Liver (tissue), 9 donors: ENCODE results near the gene AKT1S1. TPM values are rescaled to one million over a fixed set of nuclear protein-coding genes. Genes with fewer than 3 reads are reported as not detected.

ENCODE experiments used
- DNase-seq: peaks from one replicate; pipeline ENCODE4 v3.0.0-alpha.2; 2017; ENCODE audit warnings: low spot score
- H3K27ac ChIP-seq, 2 donors: one replicate each; pipeline ENCODE4 v1.7.0; 2013; ENCODE audit warnings: inconsistent platforms in 2 of 2, low read length in 2 of 2, control low read depth in 1 of 2, low read depth in 1 of 2, mild to moderate bottlenecking in 1 of 2
- H3K27me3 ChIP-seq, 4 donors: one replicate each; pipeline versions ENCODE4 v1.6.1 to v1.7.0; 2013; ENCODE audit warnings: low read length in 3 of 4, inconsistent platforms in 1 of 4, mild to moderate bottlenecking in 1 of 4, moderate library complexity in 1 of 4; ENCODE audit not compliant: control insufficient read depth in 4 of 4, insufficient read depth in 4 of 4
- H3K36me3 ChIP-seq, 4 donors: one replicate each; pipeline versions ENCODE4 v1.6.1 to v1.7.0; 2013; ENCODE audit warnings: low read length in 3 of 4, mild to moderate bottlenecking in 3 of 4, low read depth in 1 of 4, moderate library complexity in 1 of 4; ENCODE audit not compliant: control insufficient read depth in 4 of 4, insufficient read depth in 3 of 4
- H3K4me1 ChIP-seq, 4 donors: one replicate each; pipeline versions ENCODE4 v1.6.1 to v1.7.0; 2013; ENCODE audit warnings: low read length in 3 of 4, mild to moderate bottlenecking in 3 of 4, moderate library complexity in 1 of 4; ENCODE audit not compliant: control insufficient read depth in 4 of 4, insufficient read depth in 4 of 4
- H3K4me3 ChIP-seq, 3 donors: one replicate each; pipeline versions ENCODE4 v1.6.1 to v1.7.0; 2013; ENCODE audit warnings: low read length in 3 of 3, control low read depth in 1 of 3, low read depth in 1 of 3, mild to moderate bottlenecking in 1 of 3
- H3K9ac ChIP-seq, 2 donors: one replicate each; pipeline ENCODE4 v1.7.0; 2013; ENCODE audit warnings: low read length in 2 of 2, mild to moderate bottlenecking in 2 of 2, moderate library complexity in 2 of 2, control low read depth in 1 of 2, low read depth in 1 of 2
- H3K9me3 ChIP-seq, 4 donors: one replicate each; pipeline versions ENCODE4 v1.6.1 to v1.7.0; 2013; ENCODE audit warnings: low read length in 3 of 4; ENCODE audit not compliant: control insufficient read depth in 4 of 4
- EGR1 ChIP-seq, 2 donors: IDR thresholded peaks; 2 replicates each; pipeline ENCODE4 v1.6.1; 2016 to 2018; ENCODE audit warnings: antibody characterized with exemption in 2 of 2, low read depth in 2 of 2
- FOXA1 ChIP-seq: IDR thresholded peaks from 2 replicates; pipeline ENCODE4 v1.6.1; 2016; ENCODE audit warnings: antibody characterized with exemption
- HNF4A ChIP-seq, 2 donors: conservative IDR thresholded peaks; 2 replicates each; pipeline ENCODE4 v1.6.1; 2016; ENCODE audit warnings: antibody characterized with exemption in 2 of 2, mild to moderate bottlenecking in 2 of 2
- RXRA ChIP-seq, 2 donors: IDR thresholded peaks; 2 replicates each; pipeline ENCODE4 v1.6.1; 2017 to 2018; ENCODE audit warnings: antibody characterized with exemption in 2 of 2, mild to moderate bottlenecking in 1 of 2
- TAF1 ChIP-seq: conservative IDR thresholded peaks from 2 replicates; pipeline ENCODE4 v1.6.1; 2016; ENCODE audit warnings: antibody characterized with exemption, mild to moderate bottlenecking
- YY1 ChIP-seq: IDR thresholded peaks from 2 replicates; pipeline ENCODE4 v1.6.1; 2016; ENCODE audit warnings: antibody characterized with exemption, mild to moderate bottlenecking
- WGBS: extraction: QIAGEN DNeasy Blood & Tissue Kit; methylation state at CpG from one replicate; pipeline ENCODE4 v1.1.7; 2013; 5-methylcytosine and 5-hydroxymethylcytosine counted together
- polyA plus RNA-seq, 2 donors: library from polyadenylated mRNA; stranded (reverse) in 1 of 2; unstranded in 1 of 2; fragments of 200-250 nt in 1 of 2; fragments of >200 nt in 1 of 2; fragmentation: Nextera tagmentation in 1 of 2; extraction: Ambion mirVana in 1 of 2; gene quantifications; one replicate each; pipeline versions ENCODE4 v1.2.1 to v1.2.3, GENCODE V29; 2013 to 2015
- total RNA-seq, 2 donors: library from RNA; depleted of rRNA; stranded (reverse); fragments of >200 nt; gene quantifications; one replicate each; pipeline ENCODE4 v1.2.3, GENCODE V29; 2014
- TF ChIP-seq, protein P1 (sequence below): IDR thresholded peaks from 2 replicates; pipeline ENCODE4 v1.6.1; 2016; ENCODE audit warnings: antibody characterized with exemption, mild to moderate bottlenecking
- TF ChIP-seq, protein P2 (sequence below): IDR thresholded peaks from 2 replicates; pipeline ENCODE4 v1.6.1; 2016; ENCODE audit warnings: antibody characterized with exemption
- TF ChIP-seq, protein P3 (sequence below): IDR thresholded peaks from 2 replicates; pipeline ENCODE4 v1.6.1; 2016; ENCODE audit warnings: antibody characterized with exemption
- donor health status: healthy.
- donor health status: healthy.
- donor health status: healthy.
- donor health status: healthy.
- donor health status: healthy.

Gene AKT1S1
- total and polyA plus RNA-seq, 4 donors: 6.8 to 43.9 (median 12.9) TPM

DNA sequence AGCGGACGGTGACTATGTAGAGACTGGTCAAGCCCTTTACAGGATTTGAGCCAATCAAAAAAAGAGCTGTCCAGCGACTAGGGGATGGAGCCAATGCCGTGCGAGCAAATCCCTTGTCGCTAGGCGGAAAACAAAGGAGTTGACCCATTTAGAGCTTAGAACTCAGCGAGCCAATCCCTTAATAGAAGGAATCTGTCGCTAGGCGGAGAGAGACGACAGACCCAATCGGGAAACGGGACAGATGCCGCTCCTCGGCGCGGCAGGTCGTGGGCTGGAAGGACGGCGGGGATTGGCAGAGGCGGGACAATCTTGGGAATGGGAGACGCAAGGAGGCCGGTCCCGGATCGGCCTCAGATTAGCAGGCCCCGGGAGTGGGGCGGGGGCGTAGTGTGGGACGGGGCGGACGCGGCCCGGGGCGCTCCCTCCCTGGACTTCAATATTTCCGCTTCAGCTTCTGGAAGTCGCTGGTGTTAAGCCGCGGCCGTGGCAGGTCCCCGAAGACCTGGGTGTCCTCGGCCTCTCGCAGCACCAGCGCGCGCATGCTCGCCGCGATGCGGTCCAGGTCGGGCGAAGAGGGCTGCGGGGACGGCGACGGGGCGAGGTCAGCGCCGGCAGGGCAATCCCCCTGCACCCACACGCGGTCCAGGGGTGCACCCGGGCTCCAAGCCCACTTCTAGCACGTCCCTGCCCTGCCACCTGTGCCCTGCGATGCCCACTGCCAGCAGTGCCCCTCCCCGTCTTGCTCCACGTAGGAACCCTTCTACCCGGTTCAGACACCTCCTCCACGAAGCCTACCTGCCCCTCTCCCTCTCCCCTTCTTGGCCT is 7.5 kb downstream of the AKT1S1 start (continued):
- TF ChIP-seq, protein P1, sequence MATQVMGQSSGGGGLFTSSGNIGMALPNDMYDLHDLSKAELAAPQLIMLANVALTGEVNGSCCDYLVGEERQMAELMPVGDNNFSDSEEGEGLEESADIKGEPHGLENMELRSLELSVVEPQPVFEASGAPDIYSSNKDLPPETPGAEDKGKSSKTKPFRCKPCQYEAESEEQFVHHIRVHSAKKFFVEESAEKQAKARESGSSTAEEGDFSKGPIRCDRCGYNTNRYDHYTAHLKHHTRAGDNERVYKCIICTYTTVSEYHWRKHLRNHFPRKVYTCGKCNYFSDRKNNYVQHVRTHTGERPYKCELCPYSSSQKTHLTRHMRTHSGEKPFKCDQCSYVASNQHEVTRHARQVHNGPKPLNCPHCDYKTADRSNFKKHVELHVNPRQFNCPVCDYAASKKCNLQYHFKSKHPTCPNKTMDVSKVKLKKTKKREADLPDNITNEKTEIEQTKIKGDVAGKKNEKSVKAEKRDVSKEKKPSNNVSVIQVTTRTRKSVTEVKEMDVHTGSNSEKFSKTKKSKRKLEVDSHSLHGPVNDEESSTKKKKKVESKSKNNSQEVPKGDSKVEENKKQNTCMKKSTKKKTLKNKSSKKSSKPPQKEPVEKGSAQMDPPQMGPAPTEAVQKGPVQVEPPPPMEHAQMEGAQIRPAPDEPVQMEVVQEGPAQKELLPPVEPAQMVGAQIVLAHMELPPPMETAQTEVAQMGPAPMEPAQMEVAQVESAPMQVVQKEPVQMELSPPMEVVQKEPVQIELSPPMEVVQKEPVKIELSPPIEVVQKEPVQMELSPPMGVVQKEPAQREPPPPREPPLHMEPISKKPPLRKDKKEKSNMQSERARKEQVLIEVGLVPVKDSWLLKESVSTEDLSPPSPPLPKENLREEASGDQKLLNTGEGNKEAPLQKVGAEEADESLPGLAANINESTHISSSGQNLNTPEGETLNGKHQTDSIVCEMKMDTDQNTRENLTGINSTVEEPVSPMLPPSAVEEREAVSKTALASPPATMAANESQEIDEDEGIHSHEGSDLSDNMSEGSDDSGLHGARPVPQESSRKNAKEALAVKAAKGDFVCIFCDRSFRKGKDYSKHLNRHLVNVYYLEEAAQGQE: peak; percentile 63
- no peak for TF ChIP-seq TAF1

DNA sequence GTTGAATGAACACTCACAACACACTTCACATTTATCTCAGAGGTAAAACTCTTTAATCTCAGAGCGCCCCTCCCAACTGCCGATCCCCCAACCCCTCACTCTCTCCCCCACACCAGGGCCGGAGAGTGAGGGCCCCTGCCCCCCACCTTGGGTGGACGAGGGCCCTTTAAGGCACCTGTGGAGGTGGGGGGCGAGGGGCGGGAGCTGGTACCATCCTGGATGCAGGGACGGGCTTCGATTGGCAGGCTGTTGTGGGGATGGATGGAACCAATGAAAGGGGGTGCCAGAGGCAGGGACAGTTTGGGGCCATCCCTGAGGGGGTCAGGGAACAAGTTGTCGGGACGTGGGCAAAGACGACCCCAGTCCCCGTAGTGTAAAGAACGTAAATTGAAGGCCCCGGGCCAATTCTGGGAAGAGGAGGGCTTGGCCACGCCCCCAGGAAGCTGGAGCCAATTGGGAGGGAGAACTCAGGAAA is 8.1 kb downstream of the AKT1S1 start:
- H3K9ac ChIP-seq: no peak overlapping the region
- H3K4me3 ChIP-seq: peak overlapping the region in 2 of 3 donors; percentile 3 to 32
- H3K4me1 ChIP-seq: peaks cover 15 to 44% (median 33%) of the 10 kb centered on the region in 4 donors
- H3K36me3 ChIP-seq: peaks cover 0 to 3% (median 1%) of the 10 kb centered on the region in 4 donors
- H3K27ac ChIP-seq: peak overlapping the region; percentile 89 to 94
- under 1% methylated on average over 15 of the region's 15 CpGs for WGBS
- H3K9me3 ChIP-seq: no peaks in the 10 kb centered on the region
- DNase-seq: no peak
- TF ChIP-seq FOXA1 (no peak), HNF4A (conservative IDR thresholded peaks at IDR 0.05) (no peak), RXRA (IDR thresholded peaks at IDR 0.05) (no peak), EGR1 (IDR thresholded peaks at IDR 0.05; ENCODE audit: low read depth in 2 of 2) (peak in 1 of 2 donors; percentile 13), TAF1 (no peak), YY1 (no peak)
- TF ChIP-seq, protein P2, sequence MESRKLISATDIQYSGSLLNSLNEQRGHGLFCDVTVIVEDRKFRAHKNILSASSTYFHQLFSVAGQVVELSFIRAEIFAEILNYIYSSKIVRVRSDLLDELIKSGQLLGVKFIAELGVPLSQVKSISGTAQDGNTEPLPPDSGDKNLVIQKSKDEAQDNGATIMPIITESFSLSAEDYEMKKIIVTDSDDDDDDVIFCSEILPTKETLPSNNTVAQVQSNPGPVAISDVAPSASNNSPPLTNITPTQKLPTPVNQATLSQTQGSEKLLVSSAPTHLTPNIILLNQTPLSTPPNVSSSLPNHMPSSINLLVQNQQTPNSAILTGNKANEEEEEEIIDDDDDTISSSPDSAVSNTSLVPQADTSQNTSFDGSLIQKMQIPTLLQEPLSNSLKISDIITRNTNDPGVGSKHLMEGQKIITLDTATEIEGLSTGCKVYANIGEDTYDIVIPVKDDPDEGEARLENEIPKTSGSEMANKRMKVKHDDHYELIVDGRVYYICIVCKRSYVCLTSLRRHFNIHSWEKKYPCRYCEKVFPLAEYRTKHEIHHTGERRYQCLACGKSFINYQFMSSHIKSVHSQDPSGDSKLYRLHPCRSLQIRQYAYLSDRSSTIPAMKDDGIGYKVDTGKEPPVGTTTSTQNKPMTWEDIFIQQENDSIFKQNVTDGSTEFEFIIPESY: no peak
- TF ChIP-seq, protein P3, sequence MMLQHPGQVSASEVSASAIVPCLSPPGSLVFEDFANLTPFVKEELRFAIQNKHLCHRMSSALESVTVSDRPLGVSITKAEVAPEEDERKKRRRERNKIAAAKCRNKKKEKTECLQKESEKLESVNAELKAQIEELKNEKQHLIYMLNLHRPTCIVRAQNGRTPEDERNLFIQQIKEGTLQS: no peak
- TF ChIP-seq, protein P1: no peak
- H3K27me3 ChIP-seq: no peaks in the 10 kb centered on the region
